B cell (primary cell): Measurements from ENCODE around the gene DOCK6. TPM values are rescaled to one million over a fixed set of nuclear protein-coding genes. Genes with fewer than 3 reads are reported as not detected.

Source experiments
- ATAC-seq: fragments of 200-7000 bp; cut with Tn5 transposase; one replicate; pipeline ENCODE4 v1.10.0; 2021; ENCODE audit warnings: low read depth, mild to moderate bottlenecking, moderate number of reproducible peaks, moderate library complexity
- CTCF ChIA-PET: fragments of 350-600 bp; sonication (Branson Sonifier 250); formaldehyde crosslinking; loops from one replicate; lab custom pipeline; 2021; ENCODE audit warnings: antibody characterized with exemption, inconsistent platforms; lab: Charles Lee
- POLR2A ChIA-PET: fragments of 350-600 bp; sonication (Branson Sonifier 250); formaldehyde crosslinking; loops from one replicate; lab custom pipeline; 2021; ENCODE audit warnings: antibody characterized with exemption; lab: Charles Lee
- DNase-seq: peaks from one replicate; pipeline ENCODE4 v3.0.0; 2013
- H2AFZ ChIP-seq: 2 replicates; pipeline ENCODE4 v1.6.1; 2012; ENCODE audit warnings: mild to moderate bottlenecking, low read depth, low read length; ENCODE audit not compliant: insufficient read depth, poor library complexity, severe bottlenecking
- H3K27ac ChIP-seq, 2 donors: 1 replicate in 1 of 2; 2 replicates in 1 of 2; pipeline ENCODE4 v1.5.1; 2012 to 2013; ENCODE audit warnings: low read length in 2 of 2, mild to moderate bottlenecking in 2 of 2, moderate library complexity in 1 of 2
- H3K27me3 ChIP-seq, 4 experiments: fragments of 200-600 bp in 1 of 4; sonication (generic) in 1 of 4; replicated peaks in 1 of 4; 1 replicate in 2 of 4; 2 replicates in 2 of 4; pipeline versions ENCODE4 v1.6.1 to v1.7.0; 2013 to 2016; ENCODE audit warnings: low read length in 3 of 4, mild to moderate bottlenecking in 2 of 4, mixed read lengths in 1 of 4, moderate library complexity in 1 of 4; ENCODE audit not compliant: insufficient read depth in 4 of 4, control insufficient read depth in 3 of 4; ENCODE audit errors: control extremely low read depth in 1 of 4
- H3K36me3 ChIP-seq, 2 experiments: replicated peaks in 1 of 2; 1 replicate in 1 of 2; 2 replicates in 1 of 2; pipeline versions ENCODE4 v1.6.1 to v1.7.1; 2013; ENCODE audit warnings: low read length in 1 of 2; ENCODE audit not compliant: insufficient read depth in 2 of 2, control insufficient read depth in 1 of 2; ENCODE audit errors: control extremely low read depth in 1 of 2, extremely low read depth in 1 of 2
- H3K4me1 ChIP-seq, 2 donors: fragments of 200-600 bp in 1 of 2; sonication (generic) in 1 of 2; 1 replicate in 1 of 2; 2 replicates in 1 of 2; pipeline versions ENCODE4 v1.5.1 to v1.6.1; 2013 to 2017; ENCODE audit warnings: low read length in 2 of 2; ENCODE audit not compliant: control insufficient read depth in 2 of 2, insufficient read depth in 2 of 2
- H3K4me2 ChIP-seq: replicated peaks from 2 replicates; pipeline ENCODE3; 2012; ENCODE audit warnings: mild to moderate bottlenecking, low read depth, low read length; ENCODE audit not compliant: poor library complexity, severe bottlenecking
- H3K4me3 ChIP-seq, 5 experiments: fragments of 200-600 bp in 1 of 5; sonication (generic) in 1 of 5; 1 replicate in 3 of 5; 2 replicates in 2 of 5; pipeline versions ENCODE4 v1.5.1 to v1.7.0; 2011 to 2016; ENCODE audit warnings: low read length in 4 of 5, mild to moderate bottlenecking in 4 of 5, low read depth in 2 of 5, control low read depth in 1 of 5, moderate library complexity in 1 of 5; ENCODE audit not compliant: insufficient read depth in 1 of 5; ENCODE audit errors: control extremely low read depth in 1 of 5, extremely low read depth in 1 of 5
- H3K79me2 ChIP-seq: fragments of 200-600 bp; sonication (generic); one replicate; pipeline ENCODE4 v1.6.0; 2016; ENCODE audit warnings: low read length; ENCODE audit not compliant: control insufficient read depth, insufficient read depth
- H3K9ac ChIP-seq: fragments of 200-600 bp; sonication (generic); 2 replicates; pipeline ENCODE4 v1.6.1; 2017; ENCODE audit warnings: mild to moderate bottlenecking, low read length, moderate library complexity
- H3K9me3 ChIP-seq, 3 donors: one replicate each; pipeline versions ENCODE4 v1.6.1 to v1.7.1; 2013; ENCODE audit warnings: low read length in 2 of 3; ENCODE audit not compliant: control insufficient read depth in 2 of 3, insufficient read depth in 1 of 3; ENCODE audit errors: control extremely low read depth in 1 of 3
- H4K20me1 ChIP-seq: 2 replicates; pipeline ENCODE4 v1.6.0; 2012; ENCODE audit warnings: mild to moderate bottlenecking, low read length; ENCODE audit not compliant: insufficient read depth, control insufficient read depth, poor library complexity, severe bottlenecking
- H3K27ac Mint-ChIP-seq: one replicate; pipeline ENCODE4 v1.8.0; 2021; ENCODE audit warnings: mixed read lengths
- H3K27me3 Mint-ChIP-seq: one replicate; pipeline ENCODE4 v1.8.0; 2021; ENCODE audit warnings: mixed read lengths
- H3K4me1 Mint-ChIP-seq: one replicate; pipeline ENCODE4 v1.8.0; 2021; ENCODE audit warnings: mixed read lengths
- H3K4me3 Mint-ChIP-seq: one replicate; pipeline ENCODE4 v1.8.0; 2021; ENCODE audit warnings: mixed read lengths
- H3K9me3 Mint-ChIP-seq: one replicate; pipeline ENCODE4 v1.8.0; 2022; ENCODE audit warnings: mixed read lengths; ENCODE audit not compliant: insufficient read depth
- EZH2 ChIP-seq: IDR thresholded peaks from 2 replicates; pipeline ENCODE4 v1.6.1; 2012; ENCODE audit warnings: borderline replicate concordance, low read depth, mild to moderate bottlenecking, moderate library complexity, low read length; ENCODE audit not compliant: insufficient read depth, poor library complexity, severe bottlenecking
- WGBS: methylation state at CpG from one replicate; pipeline ENCODE4 v1.1.5; 2013; ENCODE audit warnings: missing lambda C conversion rate; ENCODE audit not compliant: insufficient coverage; 5-methylcytosine and 5-hydroxymethylcytosine counted together
- intact Hi-C: fragments of 100-400 bp; cut with micrococcal nuclease; formaldehyde crosslinking; loops from one replicate; pipeline ENCODE4 v1.10.0; 2022
- polyA plus RNA-seq: library from polyadenylated mRNA; depleted of rRNA; stranded (reverse); fragments of >200 nt; gene quantifications from 2 replicates; pipeline ENCODE4 v1.2.3, GENCODE V29; 2012
- total RNA-seq, 2 donors: library from RNA; stranded (reverse); fragments of 120-200 nt in 1 of 2; gene quantifications; 1 replicate in 1 of 2; 2 replicates in 1 of 2; pipeline versions ENCODE4 v1.2.3 to v1.2.4, GENCODE V29; 2013 to 2022
- TF ChIP-seq, protein P1 (sequence below): fragments of 200-600 bp; IDR thresholded peaks from one replicate; pipeline ENCODE4 v1.8.0; 2022; ENCODE audit warnings: antibody characterized with exemption, mild to moderate bottlenecking

DOCK6 gene
- total and polyA plus RNA-seq, 2 donors (not counting 1 experiment from before 2014, with no cell fraction given), result 5.3 to 11.9 TPM

DNA sequence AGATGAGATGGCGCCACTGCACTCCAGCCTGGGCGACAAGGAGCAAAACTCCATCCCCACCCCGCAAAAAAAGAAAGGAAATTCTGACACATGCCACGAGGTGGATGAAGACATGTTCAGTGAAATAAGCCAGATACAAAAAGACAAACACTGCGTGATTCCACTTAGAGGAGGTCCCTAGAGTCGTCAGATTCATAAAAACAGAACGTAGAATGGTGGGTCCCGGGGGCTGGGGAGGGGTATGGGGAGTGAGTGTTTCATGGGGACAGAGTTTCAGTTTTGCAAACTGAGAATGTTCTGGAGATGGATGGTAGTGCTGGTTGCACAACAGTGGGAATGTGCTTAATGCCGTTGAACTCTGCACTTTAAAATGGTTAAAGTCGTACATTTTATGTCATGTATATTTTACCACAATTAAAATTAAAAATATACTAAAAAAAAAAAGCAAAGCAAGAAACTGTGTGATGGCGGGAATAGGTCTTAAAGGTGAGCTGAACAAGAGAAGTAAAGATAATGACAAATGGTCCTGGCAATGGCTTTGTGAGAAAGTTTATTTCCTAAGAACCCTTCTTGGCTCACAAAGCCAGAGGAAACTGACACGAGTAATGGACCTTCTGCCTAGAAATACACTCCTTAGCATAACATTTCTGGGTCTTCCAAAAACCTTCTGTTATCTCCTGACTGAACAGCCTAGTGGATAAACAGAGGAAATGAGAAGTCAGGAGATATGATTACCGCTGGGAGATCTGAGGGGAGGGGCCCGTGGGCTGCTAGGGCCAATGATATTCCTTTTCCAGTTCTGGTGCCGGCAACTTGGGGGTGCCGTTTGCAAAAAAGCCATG lies 102.5 kb downstream of the DOCK6 start:
- peaks cover 5% of the 10 kb centered on the region for H3K79me2 ChIP-seq
- ChIA-PET POLR2A (no interaction called here), CTCF (no interaction called here)
- H3K27ac ChIP-seq, result no peak overlapping the region
- H4K20me1 ChIP-seq, result no peaks in the 10 kb centered on the region
- WGBS, result 95% methylated on average over 10 of the region's 16 CpGs
- Mint-ChIP-seq H3K4me3 (no peak overlapping the region), H3K9me3 (peaks cover 2% of the 10 kb centered on the region), H3K4me1 (peaks cover 5% of the 10 kb centered on the region), H3K27me3 (no peaks in the 10 kb centered on the region), H3K27ac (no peak overlapping the region)
- intact Hi-C loops, result loop anchor here (5.0 to 10.0 kb wide), 2 partner anchors 37 to 285 kb away; partner anchors contain the start of genes CARM1 and KANK2
- H2AFZ ChIP-seq, result no peak overlapping the region
- no peaks in the 10 kb centered on the region for H3K27me3 ChIP-seq
- ATAC-seq (no peak), DNase-seq (no peak)
- TF ChIP-seq, protein P1, sequence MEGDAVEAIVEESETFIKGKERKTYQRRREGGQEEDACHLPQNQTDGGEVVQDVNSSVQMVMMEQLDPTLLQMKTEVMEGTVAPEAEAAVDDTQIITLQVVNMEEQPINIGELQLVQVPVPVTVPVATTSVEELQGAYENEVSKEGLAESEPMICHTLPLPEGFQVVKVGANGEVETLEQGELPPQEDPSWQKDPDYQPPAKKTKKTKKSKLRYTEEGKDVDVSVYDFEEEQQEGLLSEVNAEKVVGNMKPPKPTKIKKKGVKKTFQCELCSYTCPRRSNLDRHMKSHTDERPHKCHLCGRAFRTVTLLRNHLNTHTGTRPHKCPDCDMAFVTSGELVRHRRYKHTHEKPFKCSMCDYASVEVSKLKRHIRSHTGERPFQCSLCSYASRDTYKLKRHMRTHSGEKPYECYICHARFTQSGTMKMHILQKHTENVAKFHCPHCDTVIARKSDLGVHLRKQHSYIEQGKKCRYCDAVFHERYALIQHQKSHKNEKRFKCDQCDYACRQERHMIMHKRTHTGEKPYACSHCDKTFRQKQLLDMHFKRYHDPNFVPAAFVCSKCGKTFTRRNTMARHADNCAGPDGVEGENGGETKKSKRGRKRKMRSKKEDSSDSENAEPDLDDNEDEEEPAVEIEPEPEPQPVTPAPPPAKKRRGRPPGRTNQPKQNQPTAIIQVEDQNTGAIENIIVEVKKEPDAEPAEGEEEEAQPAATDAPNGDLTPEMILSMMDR, result no peak
- no peak for TF ChIP-seq EZH2
- peaks cover 0 to 15% (median 3%) of the 10 kb centered on the region in 3 donors for H3K9me3 ChIP-seq
- H3K4me2 ChIP-seq, result no peak overlapping the region
- peaks cover 10 to 14% of the 10 kb centered on the region in 2 donors for H3K4me1 ChIP-seq
- H3K9ac ChIP-seq, result no peak overlapping the region
- H3K4me3 ChIP-seq, result no peak overlapping the region
- H3K36me3 ChIP-seq, result no peaks in the 10 kb centered on the region
